IPS-NIHi11 (cell line): ENCODE measurements around the gene ANTXR2.

Experiments used
- DNase-seq: peaks from one replicate; pipeline ENCODE4 v3.0.0; 2012; ENCODE audit warnings: mixed read lengths, low spot score

Gene ANTXR2

DNA sequence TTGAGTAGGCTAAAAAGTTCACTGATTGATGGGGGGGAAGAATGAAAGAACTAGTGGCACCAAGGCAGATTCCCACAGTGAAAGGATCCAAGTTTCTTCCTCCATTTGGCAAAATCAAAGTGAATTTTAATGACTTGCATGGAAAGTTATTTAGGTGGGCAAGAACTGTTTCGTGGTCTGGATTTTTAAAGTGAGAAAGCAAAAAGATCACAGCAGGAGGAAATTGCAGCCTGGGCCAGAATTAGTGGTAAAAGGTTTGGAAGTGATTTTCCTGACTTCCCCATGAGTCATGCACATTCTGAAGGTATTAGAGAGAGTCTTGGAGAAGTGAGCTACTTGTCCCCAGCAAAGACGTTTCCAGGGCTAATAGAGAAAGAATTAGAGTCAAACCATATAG, 207.8 kb downstream of the ANTXR2 start:
- no peak for DNase-seq

DNA sequence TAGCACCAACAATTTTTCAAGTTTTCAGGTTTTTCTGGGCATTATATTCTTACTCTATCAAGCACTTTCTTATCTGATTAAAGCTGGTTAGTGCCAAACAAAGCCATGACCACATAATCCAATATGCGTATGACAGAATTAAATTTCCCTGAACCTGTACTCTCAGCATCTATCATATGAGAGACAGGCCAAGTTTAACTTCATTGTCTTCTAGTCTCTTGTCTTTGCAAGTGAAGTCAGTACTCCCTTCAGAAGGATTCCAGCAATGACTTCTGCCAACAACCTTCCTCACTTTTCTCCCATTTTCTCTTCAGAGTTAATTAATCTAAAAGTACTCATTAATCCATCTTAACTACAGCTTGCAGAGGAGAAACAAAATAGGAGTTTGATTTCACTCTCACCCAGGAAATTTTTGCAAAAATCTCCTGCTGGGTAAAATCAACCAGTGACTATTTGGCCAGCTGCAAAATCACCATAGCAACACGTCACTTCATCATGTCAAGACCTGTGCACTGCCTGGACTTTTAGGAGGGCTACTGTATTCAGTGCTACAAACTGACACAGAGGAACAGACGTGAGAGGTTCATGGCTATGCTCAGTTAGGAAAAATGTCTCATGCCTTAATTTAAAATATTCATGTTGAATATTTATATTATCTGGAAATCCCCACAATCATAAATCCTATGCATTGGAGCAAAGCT, 208.4 kb downstream of the ANTXR2 start:
- no peak for DNase-seq

- DNase-seq: no peak
These were observed 209.7 kb downstream of the ANTXR2 start for GRCh38 chr4:79863333-79863732.

GRCh38 chr4:79862821-79863220, 210.2 kb downstream of the ANTXR2 start:
- DNase-seq: no peak

- DNase-seq: no peak
These were observed 215.2 kb downstream of the ANTXR2 start for GRCh38 chr4:79857811-79858210.

- no peak for DNase-seq
These were observed 216.8 kb downstream of the ANTXR2 start for GRCh38 chr4:79856196-79856595.

- no peak for DNase-seq
These were observed 218.1 kb downstream of the ANTXR2 start for GRCh38 chr4:79854856-79855502.

- no peak for DNase-seq
These were observed 220.7 kb downstream of the ANTXR2 start for GRCh38 chr4:79852305-79852730.

GRCh38 chr4:79851625-79852304, 221.3 kb downstream of the ANTXR2 start:
- DNase-seq: no peak
